Mucosa of stomach (tissue), 1 donor: ENCODE data around the gene PLXNC1.

Experiments used
- H3K27me3 ChIP-seq: one replicate; pipeline ENCODE4 v1.7.0; 2013; ENCODE audit warnings: mild to moderate bottlenecking, low read length; ENCODE audit not compliant: control insufficient read depth, insufficient read depth
- H3K36me3 ChIP-seq: one replicate; pipeline ENCODE4 v1.7.0; 2013; ENCODE audit warnings: low read length; ENCODE audit not compliant: control insufficient read depth, insufficient read depth
- H3K4me1 ChIP-seq: one replicate; pipeline ENCODE4 v1.7.0; 2013; ENCODE audit warnings: mild to moderate bottlenecking, low read length; ENCODE audit not compliant: control insufficient read depth, insufficient read depth
- H3K4me3 ChIP-seq: one replicate; pipeline ENCODE4 v1.7.0; 2013; ENCODE audit warnings: low read length
- H3K9ac ChIP-seq: one replicate; pipeline ENCODE4 v1.7.0; 2013; ENCODE audit warnings: mild to moderate bottlenecking, low read length, moderate library complexity
- H3K9me3 ChIP-seq: one replicate; pipeline ENCODE4 v1.7.0; 2013; ENCODE audit warnings: mild to moderate bottlenecking, low read length, moderate library complexity; ENCODE audit not compliant: control insufficient read depth
- donor health status: Pancreatic carcinoma.

The PLXNC1 gene

DNA sequence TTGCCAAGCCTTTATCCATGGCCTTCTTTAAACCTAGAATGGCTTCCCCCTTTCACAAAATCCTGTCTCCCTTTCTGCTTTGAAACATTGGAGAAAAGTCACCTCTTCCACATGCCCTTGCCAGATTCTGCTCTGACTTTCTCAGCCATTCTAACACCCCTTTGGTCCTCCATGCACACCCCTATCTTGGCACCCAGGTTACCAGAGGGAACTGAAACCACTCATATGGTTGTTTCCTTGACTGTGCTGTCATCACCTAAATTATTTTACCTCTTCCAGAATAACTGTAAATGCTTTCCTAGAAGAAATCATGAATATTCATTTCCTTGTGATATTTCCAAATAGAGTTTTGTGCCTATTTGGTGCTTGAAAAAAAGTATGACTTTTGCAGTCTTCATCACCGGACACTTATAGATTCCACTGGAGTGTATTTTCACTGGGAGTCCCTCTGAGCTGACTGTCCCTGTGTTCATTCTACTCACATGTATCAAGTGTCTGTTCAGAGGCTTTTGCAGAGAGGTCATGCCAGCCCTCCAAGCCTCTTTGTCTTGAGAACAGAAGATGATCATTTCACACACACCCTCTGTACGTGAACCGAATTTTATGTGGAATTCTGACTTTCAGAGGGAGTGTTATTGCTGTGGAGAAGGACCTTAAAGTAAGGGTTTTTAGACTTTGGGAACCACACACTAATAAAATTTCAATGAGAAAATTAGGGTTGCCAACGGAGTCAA lies 74.1 kb downstream of the PLXNC1 start:
- H3K4me1 ChIP-seq, result no peaks in the 10 kb centered on the region
- no peaks in the 10 kb centered on the region for H3K36me3 ChIP-seq
- H3K27me3 ChIP-seq, result no peaks in the 10 kb centered on the region
- H3K9ac ChIP-seq, result no peak overlapping the region
- H3K4me3 ChIP-seq, result no peak overlapping the region
- H3K9me3 ChIP-seq, result no peaks in the 10 kb centered on the region

DNA sequence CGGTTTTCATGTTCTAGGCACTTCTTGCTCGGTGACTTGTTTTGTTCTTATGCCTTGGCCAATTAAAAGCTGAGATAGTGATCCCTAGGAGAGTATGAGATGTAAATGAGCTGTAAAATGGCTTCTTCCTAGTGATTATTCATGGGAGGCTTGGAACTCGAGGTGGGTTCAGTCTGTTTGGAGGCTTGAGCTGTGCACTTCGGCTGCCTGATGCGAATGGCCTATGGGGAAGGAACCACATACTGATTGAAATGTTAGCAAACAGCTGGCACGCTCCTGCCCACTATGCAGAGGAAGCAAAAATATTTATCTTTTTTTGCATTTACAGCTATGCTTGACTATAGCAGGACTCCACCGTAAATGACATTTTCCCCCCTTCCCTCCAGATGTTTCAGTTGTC lies 75.5 kb downstream of the PLXNC1 start:
- Histone ChIP-seq H3K27me3 (no peaks in the 10 kb centered on the region), H3K9ac (no peak overlapping the region), H3K4me1 (no peaks in the 10 kb centered on the region)

DNA sequence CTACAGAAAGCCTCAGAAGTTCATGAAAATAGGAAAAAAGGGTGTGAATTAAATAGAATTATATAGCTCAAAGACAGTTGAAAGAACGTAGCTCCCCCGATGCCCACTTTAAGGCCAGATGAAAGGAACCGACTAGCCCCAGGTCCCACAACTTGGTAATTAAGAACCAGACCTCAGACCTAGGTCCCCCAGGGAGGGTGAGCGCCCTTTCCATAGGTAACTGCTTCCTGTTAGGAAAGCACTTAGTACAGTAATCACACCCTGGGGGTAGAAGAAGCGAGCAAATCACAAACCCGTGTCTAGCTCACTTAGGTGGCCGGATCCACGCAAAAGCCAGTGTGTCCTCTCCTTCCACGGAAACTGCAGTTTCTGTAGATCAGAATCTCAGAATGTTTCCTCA lies 77.1 kb downstream of the PLXNC1 start:
- no peak overlapping the region for H3K9ac ChIP-seq
- H3K36me3 ChIP-seq, result no peaks in the 10 kb centered on the region
- H3K4me3 ChIP-seq, result no peak overlapping the region
- no peaks in the 10 kb centered on the region for H3K27me3 ChIP-seq
- no peaks in the 10 kb centered on the region for H3K4me1 ChIP-seq
- H3K9me3 ChIP-seq, result no peaks in the 10 kb centered on the region

More for the DNA sequence above, 75.5 kb downstream of the PLXNC1 start:
- no peak overlapping the region for H3K4me3 ChIP-seq
- H3K36me3 ChIP-seq, result no peaks in the 10 kb centered on the region
- no peaks in the 10 kb centered on the region for H3K9me3 ChIP-seq

DNA sequence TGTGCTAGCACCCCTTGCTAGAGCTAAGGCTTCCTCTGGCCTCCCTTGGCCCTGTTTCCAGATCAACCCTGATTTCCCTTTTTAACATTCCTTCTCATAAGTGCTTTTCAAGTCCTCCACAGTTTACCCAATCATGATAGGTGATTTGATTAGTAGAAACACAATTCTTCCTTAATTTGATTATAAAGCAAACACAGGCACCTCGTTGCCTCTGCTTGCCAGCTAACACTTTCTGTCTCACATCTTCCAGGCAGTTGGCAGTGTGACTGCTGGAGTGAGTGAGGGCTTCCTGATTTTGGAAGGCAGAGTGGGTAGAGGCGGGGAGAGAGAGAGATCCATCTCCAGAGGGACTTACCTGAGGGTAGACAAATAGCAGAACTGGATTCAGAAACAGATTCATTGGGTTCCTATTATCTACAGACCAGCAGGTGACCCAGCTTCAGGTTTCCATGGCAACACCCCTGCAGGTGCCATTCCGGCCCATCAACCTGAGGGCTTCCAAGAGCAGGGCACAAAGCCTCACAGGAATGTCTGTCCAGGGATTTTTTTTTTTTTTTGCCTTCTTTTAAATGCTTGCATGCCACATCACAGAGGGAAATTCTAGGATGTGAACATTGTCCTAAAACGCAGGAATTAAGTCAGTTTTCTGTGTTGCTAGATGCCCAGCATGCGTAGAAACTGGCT lies 77.7 kb downstream of the PLXNC1 start:
- H3K9me3 ChIP-seq, result no peaks in the 10 kb centered on the region
- no peak overlapping the region for H3K4me3 ChIP-seq
- no peaks in the 10 kb centered on the region for H3K4me1 ChIP-seq
- no peaks in the 10 kb centered on the region for H3K27me3 ChIP-seq
- H3K9ac ChIP-seq, result no peak overlapping the region
- no peaks in the 10 kb centered on the region for H3K36me3 ChIP-seq

DNA sequence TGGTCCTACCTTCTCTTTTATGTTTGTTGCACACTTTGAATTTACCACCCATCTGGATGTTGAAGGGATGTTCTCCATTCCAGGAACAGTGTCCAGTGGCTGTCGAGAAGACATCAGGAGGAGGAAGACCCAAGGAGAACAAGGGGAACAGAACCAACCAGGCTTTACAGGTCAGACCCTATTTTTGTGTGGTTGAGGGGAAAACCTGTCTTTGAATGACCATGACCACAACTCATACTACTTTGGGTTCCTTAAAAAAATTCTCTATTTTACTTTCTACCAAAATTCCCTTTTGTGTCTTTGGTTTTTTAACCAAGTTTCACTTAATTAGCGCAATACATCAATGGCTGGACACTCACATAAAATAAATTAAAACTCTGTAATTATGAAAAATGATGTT lies 78.7 kb downstream of the PLXNC1 start:
- no peaks in the 10 kb centered on the region for H3K4me1 ChIP-seq
- no peak overlapping the region for H3K4me3 ChIP-seq
- H3K9me3 ChIP-seq, result no peaks in the 10 kb centered on the region
- no peaks in the 10 kb centered on the region for H3K27me3 ChIP-seq
- H3K9ac ChIP-seq, result no peak overlapping the region
- H3K36me3 ChIP-seq, result no peaks in the 10 kb centered on the region

DNA sequence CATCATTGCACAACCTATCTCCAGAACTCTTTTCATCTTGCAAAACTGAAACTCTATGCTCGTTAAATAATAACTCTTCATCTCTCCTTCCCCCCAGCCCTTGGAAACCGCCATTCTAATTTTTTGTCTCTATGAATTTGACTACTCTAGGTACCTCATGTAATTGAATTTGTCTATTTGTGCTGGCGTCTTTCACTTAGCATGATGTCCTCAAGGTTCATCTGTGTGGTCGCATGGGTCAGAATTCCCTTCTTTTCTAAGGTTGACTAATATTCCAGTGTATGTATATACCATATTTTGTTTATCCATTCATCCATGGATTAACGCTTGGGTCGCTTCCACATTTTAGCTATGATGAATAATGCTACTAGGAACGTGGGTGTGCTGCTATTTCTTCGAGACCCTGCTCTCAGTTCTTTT lies 80.1 kb downstream of the PLXNC1 start:
- H3K9ac ChIP-seq, result no peak overlapping the region
- no peaks in the 10 kb centered on the region for H3K4me1 ChIP-seq
- H3K4me3 ChIP-seq, result no peak overlapping the region
- H3K36me3 ChIP-seq, result no peaks in the 10 kb centered on the region
- H3K27me3 ChIP-seq, result no peaks in the 10 kb centered on the region
- no peaks in the 10 kb centered on the region for H3K9me3 ChIP-seq

DNA sequence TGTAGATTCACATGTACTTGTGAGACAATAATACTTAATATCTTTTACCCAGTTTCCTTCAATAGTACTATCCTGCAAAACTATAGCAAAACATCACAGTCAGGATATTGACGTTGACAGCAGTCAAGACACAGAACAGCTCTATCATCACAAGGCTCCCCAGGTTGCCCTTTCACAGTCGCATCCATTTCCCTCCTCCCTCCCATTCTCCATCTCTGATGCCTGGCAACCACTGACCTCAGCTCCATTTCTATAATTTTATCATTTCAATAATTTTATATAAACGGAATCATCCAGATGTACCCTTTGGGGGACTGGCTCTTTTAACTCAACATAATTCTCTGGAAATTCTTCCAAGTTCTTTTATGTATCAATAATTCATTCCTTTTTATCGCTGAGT lies 81.5 kb downstream of the PLXNC1 start:
- Histone ChIP-seq H3K9ac (no peak overlapping the region), H3K36me3 (no peaks in the 10 kb centered on the region), H3K27me3 (no peaks in the 10 kb centered on the region), H3K4me3 (no peak overlapping the region), H3K9me3 (no peaks in the 10 kb centered on the region), H3K4me1 (no peaks in the 10 kb centered on the region)

DNA sequence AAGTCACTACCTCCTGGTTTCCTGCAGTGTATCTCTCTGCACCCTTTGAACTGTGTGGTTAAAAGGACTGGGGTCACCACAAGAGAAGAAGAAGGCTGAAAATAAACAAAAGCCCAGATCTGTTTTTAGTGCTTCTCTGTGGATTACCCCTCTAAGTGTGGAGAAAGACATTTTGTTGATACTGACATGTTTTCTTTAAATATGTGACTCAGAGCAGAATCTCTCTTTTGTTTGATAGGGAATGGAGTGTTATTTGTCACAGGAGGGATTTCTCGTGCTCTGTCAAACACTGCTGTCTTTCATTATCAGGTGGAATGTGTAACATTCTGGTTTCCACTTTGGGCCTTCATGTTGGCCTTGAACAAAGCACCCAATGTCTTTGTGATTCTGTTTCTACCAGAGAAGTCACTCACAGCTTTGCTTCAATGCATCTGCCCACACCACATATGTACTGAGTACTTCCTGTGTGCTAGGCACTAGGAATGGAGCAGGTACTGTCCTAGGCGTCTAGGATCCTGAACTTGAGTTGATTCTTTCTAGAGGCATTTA lies 82.1 kb downstream of the PLXNC1 start:
- no peaks in the 10 kb centered on the region for H3K9me3 ChIP-seq
- H3K27me3 ChIP-seq, result no peaks in the 10 kb centered on the region
- no peaks in the 10 kb centered on the region for H3K36me3 ChIP-seq
- H3K4me1 ChIP-seq, result no peaks in the 10 kb centered on the region
- no peak overlapping the region for H3K4me3 ChIP-seq
- H3K9ac ChIP-seq, result no peak overlapping the region

DNA sequence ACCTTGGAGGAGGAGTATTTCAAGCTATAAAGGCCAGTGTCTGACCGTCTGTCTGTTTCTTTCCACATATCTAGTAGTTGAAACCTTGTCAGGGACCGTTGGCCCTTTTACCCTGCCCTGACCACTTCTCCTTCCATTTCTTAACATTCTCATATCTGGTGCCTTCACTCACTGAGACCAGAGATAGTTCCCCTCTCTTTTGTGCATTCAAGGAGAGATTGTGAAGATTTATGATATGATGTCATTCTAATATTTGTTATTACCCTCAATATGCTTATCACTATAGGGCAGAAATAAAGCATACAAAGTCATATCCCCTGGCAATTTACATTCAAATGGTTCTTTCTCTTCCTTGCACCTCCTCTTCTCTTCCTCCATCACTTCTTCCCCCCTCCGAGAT lies 83.3 kb downstream of the PLXNC1 start:
- no peak overlapping the region for H3K9ac ChIP-seq
- no peaks in the 10 kb centered on the region for H3K36me3 ChIP-seq
- H3K4me1 ChIP-seq, result no peaks in the 10 kb centered on the region
- no peaks in the 10 kb centered on the region for H3K9me3 ChIP-seq
- H3K4me3 ChIP-seq, result no peak overlapping the region
- H3K27me3 ChIP-seq, result no peaks in the 10 kb centered on the region

DNA sequence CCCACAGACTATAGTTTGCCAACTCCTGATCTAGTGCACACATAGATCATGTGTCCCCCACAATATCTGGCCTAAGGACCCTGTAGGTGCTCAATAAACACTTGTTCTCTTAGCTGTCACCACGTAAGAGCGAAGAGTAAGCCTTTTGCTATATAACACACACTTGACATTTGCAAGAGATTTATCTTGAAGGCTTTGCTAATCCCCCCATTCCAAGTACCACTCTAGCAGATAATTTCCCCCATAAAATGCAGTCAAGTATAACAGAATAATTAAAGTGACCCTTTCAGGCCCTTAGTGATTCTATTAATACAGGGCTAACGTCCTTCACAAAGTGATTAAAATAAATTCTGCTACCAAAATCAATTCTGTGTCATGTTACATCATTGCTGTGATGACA lies 87.5 kb downstream of the PLXNC1 start:
- Histone ChIP-seq H3K9me3 (no peaks in the 10 kb centered on the region), H3K9ac (no peak overlapping the region)

DNA sequence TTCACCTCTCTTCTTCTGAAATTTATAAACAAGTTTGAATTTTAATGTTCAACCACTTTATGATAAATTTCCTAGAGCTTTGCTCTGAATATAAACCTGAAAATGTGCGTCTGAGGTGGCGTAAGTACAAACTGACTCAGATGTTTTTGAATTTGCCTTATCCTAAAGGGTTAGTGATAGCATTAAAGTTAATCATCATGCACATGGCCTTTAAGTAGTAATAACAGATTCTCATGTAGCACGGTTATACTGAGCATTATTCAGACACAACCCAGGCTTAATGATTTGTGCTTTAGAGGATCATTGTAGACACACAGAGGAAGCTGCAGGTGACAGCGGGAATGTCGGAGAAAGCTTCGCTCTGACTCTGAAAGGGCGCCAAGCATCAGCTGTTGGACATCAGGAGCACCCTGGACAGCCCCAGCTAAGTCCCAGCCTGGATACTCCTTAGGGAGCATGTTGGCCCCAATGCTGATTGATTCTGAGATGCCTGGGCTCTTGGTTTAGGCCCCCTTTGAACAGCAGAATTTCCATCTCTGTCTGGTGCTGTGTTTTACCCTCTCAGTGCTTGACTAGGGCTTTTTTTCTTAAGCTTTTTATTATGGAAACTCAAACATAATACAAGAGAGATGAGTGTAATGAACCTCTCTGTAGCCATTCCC lies 91.1 kb downstream of the PLXNC1 start:
- Histone ChIP-seq H3K9me3 (no peaks in the 10 kb centered on the region), H3K9ac (no peak overlapping the region), H3K36me3 (no peaks in the 10 kb centered on the region), H3K4me1 (no peaks in the 10 kb centered on the region), H3K27me3 (no peaks in the 10 kb centered on the region), H3K4me3 (no peak overlapping the region)

More for the DNA sequence above, 87.5 kb downstream of the PLXNC1 start:
- no peaks in the 10 kb centered on the region for H3K36me3 ChIP-seq
- no peak overlapping the region for H3K4me3 ChIP-seq
- H3K4me1 ChIP-seq, result no peaks in the 10 kb centered on the region
- no peaks in the 10 kb centered on the region for H3K27me3 ChIP-seq

DNA sequence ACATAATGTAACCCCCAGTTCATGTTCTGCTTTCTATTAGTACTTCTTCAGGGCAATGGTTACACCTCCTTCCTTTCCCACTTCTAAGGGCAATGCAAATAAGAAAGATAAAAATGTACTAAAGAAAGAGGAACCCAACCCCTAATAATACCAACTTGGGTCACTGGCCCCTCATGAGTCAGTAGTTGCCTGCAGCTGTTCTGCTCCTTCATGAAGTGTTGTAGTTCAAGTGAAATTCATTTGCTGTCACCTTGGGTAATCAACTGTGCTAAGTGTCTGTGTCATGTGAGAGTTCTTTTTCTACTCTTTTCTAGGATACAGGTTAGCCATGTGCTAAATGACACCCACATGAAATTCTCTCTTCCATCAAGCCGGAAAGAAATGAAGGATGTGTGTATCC lies 91.8 kb downstream of the PLXNC1 start:
- H3K9me3 ChIP-seq, result no peaks in the 10 kb centered on the region
- no peaks in the 10 kb centered on the region for H3K36me3 ChIP-seq
- no peak overlapping the region for H3K4me3 ChIP-seq
- H3K9ac ChIP-seq, result no peak overlapping the region
- no peaks in the 10 kb centered on the region for H3K27me3 ChIP-seq
- no peaks in the 10 kb centered on the region for H3K4me1 ChIP-seq
